B cell (primary cell): ENCODE data around the gene PAM. TPM values are rescaled to one million over a fixed set of nuclear protein-coding genes. Genes with fewer than 3 reads are reported as not detected.
"Not testable (repeated sequence)": the region's sequence is repeated elsewhere in the genome, so short reads cannot be mapped to it uniquely, and the experiment has no call there.

ENCODE experiments used
- ATAC-seq: fragments of 200-7000 bp; cut with Tn5 transposase; one replicate; pipeline ENCODE4 v1.10.0; 2021; ENCODE audit warnings: low read depth, mild to moderate bottlenecking, moderate number of reproducible peaks, moderate library complexity
- CTCF ChIA-PET: fragments of 350-600 bp; sonication (Branson Sonifier 250); formaldehyde crosslinking; loops from one replicate; lab custom pipeline; 2021; ENCODE audit warnings: antibody characterized with exemption, inconsistent platforms; lab: Charles Lee
- POLR2A ChIA-PET: fragments of 350-600 bp; sonication (Branson Sonifier 250); formaldehyde crosslinking; loops from one replicate; lab custom pipeline; 2021; ENCODE audit warnings: antibody characterized with exemption; lab: Charles Lee
- DNase-seq: peaks from one replicate; pipeline ENCODE4 v3.0.0; 2013
- H2AFZ ChIP-seq: 2 replicates; pipeline ENCODE4 v1.6.1; 2012; ENCODE audit warnings: mild to moderate bottlenecking, low read depth, low read length; ENCODE audit not compliant: insufficient read depth, poor library complexity, severe bottlenecking
- H3K27ac ChIP-seq, 2 donors: 1 replicate in 1 of 2; 2 replicates in 1 of 2; pipeline ENCODE4 v1.5.1; 2012 to 2013; ENCODE audit warnings: low read length in 2 of 2, mild to moderate bottlenecking in 2 of 2, moderate library complexity in 1 of 2
- H3K27me3 ChIP-seq, 4 experiments: fragments of 200-600 bp in 1 of 4; sonication (generic) in 1 of 4; replicated peaks in 1 of 4; 1 replicate in 2 of 4; 2 replicates in 2 of 4; pipeline versions ENCODE4 v1.6.1 to v1.7.0; 2013 to 2016; ENCODE audit warnings: low read length in 3 of 4, mild to moderate bottlenecking in 2 of 4, mixed read lengths in 1 of 4, moderate library complexity in 1 of 4; ENCODE audit not compliant: insufficient read depth in 4 of 4, control insufficient read depth in 3 of 4; ENCODE audit errors: control extremely low read depth in 1 of 4
- H3K36me3 ChIP-seq, 2 experiments: replicated peaks in 1 of 2; 1 replicate in 1 of 2; 2 replicates in 1 of 2; pipeline versions ENCODE4 v1.6.1 to v1.7.1; 2013; ENCODE audit warnings: low read length in 1 of 2; ENCODE audit not compliant: insufficient read depth in 2 of 2, control insufficient read depth in 1 of 2; ENCODE audit errors: control extremely low read depth in 1 of 2, extremely low read depth in 1 of 2
- H3K4me1 ChIP-seq, 2 donors: fragments of 200-600 bp in 1 of 2; sonication (generic) in 1 of 2; 1 replicate in 1 of 2; 2 replicates in 1 of 2; pipeline versions ENCODE4 v1.5.1 to v1.6.1; 2013 to 2017; ENCODE audit warnings: low read length in 2 of 2; ENCODE audit not compliant: control insufficient read depth in 2 of 2, insufficient read depth in 2 of 2
- H3K4me2 ChIP-seq: replicated peaks from 2 replicates; pipeline ENCODE3; 2012; ENCODE audit warnings: mild to moderate bottlenecking, low read depth, low read length; ENCODE audit not compliant: poor library complexity, severe bottlenecking
- H3K4me3 ChIP-seq, 5 experiments: fragments of 200-600 bp in 1 of 5; sonication (generic) in 1 of 5; 1 replicate in 3 of 5; 2 replicates in 2 of 5; pipeline versions ENCODE4 v1.5.1 to v1.7.0; 2011 to 2016; ENCODE audit warnings: low read length in 4 of 5, mild to moderate bottlenecking in 4 of 5, low read depth in 2 of 5, control low read depth in 1 of 5, moderate library complexity in 1 of 5; ENCODE audit not compliant: insufficient read depth in 1 of 5; ENCODE audit errors: control extremely low read depth in 1 of 5, extremely low read depth in 1 of 5
- H3K79me2 ChIP-seq: fragments of 200-600 bp; sonication (generic); one replicate; pipeline ENCODE4 v1.6.0; 2016; ENCODE audit warnings: low read length; ENCODE audit not compliant: control insufficient read depth, insufficient read depth
- H3K9ac ChIP-seq: fragments of 200-600 bp; sonication (generic); 2 replicates; pipeline ENCODE4 v1.6.1; 2017; ENCODE audit warnings: mild to moderate bottlenecking, low read length, moderate library complexity
- H3K9me3 ChIP-seq, 3 donors: one replicate each; pipeline versions ENCODE4 v1.6.1 to v1.7.1; 2013; ENCODE audit warnings: low read length in 2 of 3; ENCODE audit not compliant: control insufficient read depth in 2 of 3, insufficient read depth in 1 of 3; ENCODE audit errors: control extremely low read depth in 1 of 3
- H4K20me1 ChIP-seq: 2 replicates; pipeline ENCODE4 v1.6.0; 2012; ENCODE audit warnings: mild to moderate bottlenecking, low read length; ENCODE audit not compliant: insufficient read depth, control insufficient read depth, poor library complexity, severe bottlenecking
- H3K27ac Mint-ChIP-seq: one replicate; pipeline ENCODE4 v1.8.0; 2021; ENCODE audit warnings: mixed read lengths
- H3K27me3 Mint-ChIP-seq: one replicate; pipeline ENCODE4 v1.8.0; 2021; ENCODE audit warnings: mixed read lengths
- H3K4me1 Mint-ChIP-seq: one replicate; pipeline ENCODE4 v1.8.0; 2021; ENCODE audit warnings: mixed read lengths
- H3K4me3 Mint-ChIP-seq: one replicate; pipeline ENCODE4 v1.8.0; 2021; ENCODE audit warnings: mixed read lengths
- H3K9me3 Mint-ChIP-seq: one replicate; pipeline ENCODE4 v1.8.0; 2022; ENCODE audit warnings: mixed read lengths; ENCODE audit not compliant: insufficient read depth
- CTCF ChIP-seq: fragments of 200-600 bp; IDR thresholded peaks from one replicate; pipeline ENCODE4 v1.8.0; 2022; ENCODE audit warnings: antibody characterized with exemption, mild to moderate bottlenecking
- EZH2 ChIP-seq: IDR thresholded peaks from 2 replicates; pipeline ENCODE4 v1.6.1; 2012; ENCODE audit warnings: borderline replicate concordance, low read depth, mild to moderate bottlenecking, moderate library complexity, low read length; ENCODE audit not compliant: insufficient read depth, poor library complexity, severe bottlenecking
- WGBS: methylation state at CpG from one replicate; pipeline ENCODE4 v1.1.5; 2013; ENCODE audit warnings: missing lambda C conversion rate; ENCODE audit not compliant: insufficient coverage; 5-methylcytosine and 5-hydroxymethylcytosine counted together
- intact Hi-C: fragments of 100-400 bp; cut with micrococcal nuclease; formaldehyde crosslinking; loops from one replicate; pipeline ENCODE4 v1.10.0; 2022
- polyA plus RNA-seq: library from polyadenylated mRNA; depleted of rRNA; stranded (reverse); fragments of >200 nt; gene quantifications from 2 replicates; pipeline ENCODE4 v1.2.3, GENCODE V29; 2012
- total RNA-seq, 2 donors: library from RNA; stranded (reverse); fragments of 120-200 nt in 1 of 2; gene quantifications; 1 replicate in 1 of 2; 2 replicates in 1 of 2; pipeline versions ENCODE4 v1.2.3 to v1.2.4, GENCODE V29; 2013 to 2022

The PAM gene
- total and polyA plus RNA-seq, 2 donors (not counting 1 experiment from before 2014, with no cell fraction given), result 1.00 to 34.8 TPM

- H3K9ac ChIP-seq, result no peak overlapping the region
- no peak for ATAC-seq
- H3K4me1 ChIP-seq, result no peaks in the 10 kb centered on the region
- no peaks in the 10 kb centered on the region for H3K27me3 ChIP-seq
- no peak overlapping the region for H3K27ac ChIP-seq
- ChIA-PET CTCF (no interaction called here), POLR2A (no interaction called here)
- no peaks in the 10 kb centered on the region for H3K79me2 ChIP-seq
- Mint-ChIP-seq H3K27ac (no peak overlapping the region), H3K9me3 (peaks cover 3% of the 10 kb centered on the region), H3K4me3 (no peak overlapping the region), H3K4me1 (no peaks in the 10 kb centered on the region), H3K27me3 (no peaks in the 10 kb centered on the region)
- WGBS, result 91% methylated on average over 2 of the region's 3 CpGs
- no peak overlapping the region for H3K4me2 ChIP-seq
- intact Hi-C loops, result no loop called here
- H2AFZ ChIP-seq, result no peak overlapping the region
- H3K9me3 ChIP-seq, result peaks cover 0 to 3% (median 2%) of the 10 kb centered on the region in 3 donors
- no peaks in the 10 kb centered on the region for H3K36me3 ChIP-seq
- DNase-seq, result no peak
- TF ChIP-seq CTCF, result no peak
- no peak for TF ChIP-seq EZH2
- H3K4me3 ChIP-seq, result no peak overlapping the region
- H4K20me1 ChIP-seq, result no peaks in the 10 kb centered on the region
Observed at GRCh38 chr5:102999191-102999590, 244.1 kb downstream of the PAM start.

GRCh38 chr5:102999621-103000020 is 244.5 kb downstream of the PAM start:
- H4K20me1 ChIP-seq, H3K9me3 ChIP-seq, H3K79me2 ChIP-seq, H3K27ac ChIP-seq, H3K36me3 ChIP-seq, H3K4me2 ChIP-seq, H3K27ac Mint-ChIP-seq, POLR2A ChIA-PET, CTCF ChIA-PET, H3K9ac ChIP-seq, ATAC-seq, H3K27me3 Mint-ChIP-seq, H3K4me1 Mint-ChIP-seq, intact Hi-C loops, H3K4me3 Mint-ChIP-seq, H3K4me1 ChIP-seq, H2AFZ ChIP-seq, H3K4me3 ChIP-seq, DNase-seq, H3K9me3 Mint-ChIP-seq, H3K27me3 ChIP-seq: not testable (repeated sequence)
- WGBS, result no CpG with 5 or more reads among the region's 1 CpG
